ENCODE results near the gene RNF14. TPM values are rescaled to one million over a fixed set of nuclear protein-coding genes. Genes with fewer than 3 reads are reported as not detected.
A peak's percentile ranks its signal among the peaks of the same experiment; 100 is the strongest.
"Not testable (repeated sequence)": the region's sequence is repeated elsewhere in the genome, so short reads cannot be mapped to it uniquely, and the experiment has no call there.

RNF14 gene
- total RNA-seq (2014; rRNA removed; shearing (Covaris generic); ENCODE audit: low replicate concordance) = 103 and 126 TPM in 2 replicates

DNA sequence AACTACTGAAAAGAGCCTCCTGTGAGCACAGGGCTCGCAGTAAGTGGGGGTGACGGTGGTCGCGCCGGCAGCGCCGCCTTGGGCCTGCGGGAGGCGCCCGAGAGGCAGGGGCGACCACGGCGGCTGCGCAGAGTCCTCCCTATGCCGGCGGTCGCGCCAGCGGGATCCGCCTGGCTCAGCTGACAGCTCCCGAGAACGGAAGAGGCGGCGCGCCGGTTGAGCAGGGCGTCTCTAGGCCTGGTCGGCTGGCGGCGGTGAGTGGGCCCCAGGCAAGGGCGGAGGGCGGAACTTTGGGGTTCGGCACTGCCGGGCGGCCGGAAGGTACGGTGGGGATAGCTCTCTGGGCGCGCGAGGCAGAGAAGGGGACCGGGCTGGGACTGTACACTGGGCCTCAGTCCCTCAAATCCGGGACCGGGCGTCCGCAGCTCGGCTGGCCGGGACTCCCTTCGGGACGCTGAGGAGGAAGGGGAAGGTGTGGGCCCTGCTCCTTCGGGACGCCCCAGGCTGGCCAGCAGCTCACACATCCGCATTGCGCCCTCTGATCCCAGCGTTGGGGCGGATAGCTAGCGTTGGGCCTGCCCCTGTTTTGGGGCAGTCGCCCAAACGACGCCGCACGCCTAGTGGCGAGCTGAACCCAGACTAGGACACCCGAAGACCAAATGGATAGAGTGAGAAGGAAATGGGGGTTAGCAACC, at the start of gene RNF14:
Gene RNF14 (plus strand): TSS at position 192 of the 695 bp plus-strand sequence. CDS start 4,484 bp downstream, outside the sequence.
- in situ Hi-C loops (cut with HindIII; ENCODE audit: low pct_unique_long_range_greater_than_20kb, low sequenced_read_pairs) = no loop called here
- peak; percentile 91 for DNase-seq (ENCODE audit: low read depth)

DNA sequence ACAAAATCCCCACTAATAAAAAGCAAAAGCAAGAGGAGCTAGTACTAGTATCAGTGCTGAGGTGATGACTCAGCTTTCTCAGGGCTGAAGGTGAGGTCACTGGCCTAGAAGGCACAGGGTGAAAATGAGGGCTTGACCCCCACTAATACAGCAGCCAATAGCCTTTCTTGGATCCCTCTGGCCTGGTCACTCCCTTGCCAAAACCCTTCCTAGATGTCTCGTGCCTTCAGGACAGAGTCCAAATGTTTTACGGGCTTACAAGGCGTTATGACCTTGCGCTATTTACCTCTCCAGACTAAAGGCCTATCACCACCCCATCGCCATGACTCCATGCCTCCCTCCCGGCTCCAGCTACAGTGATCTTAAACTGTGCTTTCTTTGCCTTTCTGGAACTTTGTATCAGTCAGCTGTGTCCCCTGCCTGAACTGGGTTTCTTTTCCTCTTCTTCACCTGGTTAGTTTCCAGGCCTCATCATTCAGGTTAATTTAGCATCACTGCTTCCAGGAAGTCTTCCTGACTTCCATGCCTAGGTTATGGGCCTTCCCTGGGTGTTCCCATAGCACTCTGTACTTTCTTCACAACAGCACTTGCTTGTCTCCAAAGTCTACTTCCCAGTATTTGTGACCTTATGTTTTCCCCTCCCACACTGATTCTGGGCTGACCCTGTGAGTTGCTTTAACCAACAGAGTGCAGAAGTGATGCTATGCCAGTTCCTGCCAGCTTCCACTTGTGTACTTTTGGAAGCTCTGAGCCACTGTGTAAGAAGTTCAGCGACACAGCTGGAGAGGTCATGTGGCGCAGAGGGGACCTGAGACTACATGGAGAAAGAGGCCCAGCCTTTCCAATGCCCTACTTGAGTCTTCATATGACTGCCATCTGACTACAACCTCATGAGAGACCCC, 49.4 kb upstream of the RNF14 start:
- in situ Hi-C loops (cut with HindIII; ENCODE audit: low pct_unique_long_range_greater_than_20kb, low sequenced_read_pairs) = no loop called here

GRCh38 chr5:141920771-141921170, 48.1 kb upstream of the RNF14 start:
- DNase-seq (ENCODE audit: low read depth) = no peak
- in situ Hi-C loops (cut with HindIII; ENCODE audit: low pct_unique_long_range_greater_than_20kb, low sequenced_read_pairs) = no loop called here

More for the DNA sequence above, 49.4 kb upstream of the RNF14 start:
- DNase-seq (ENCODE audit: low read depth) = no peak

- DNase-seq (ENCODE audit: low read depth); in situ Hi-C loops (cut with HindIII; ENCODE audit: low pct_unique_long_range_greater_than_20kb, low sequenced_read_pairs): not testable (repeated sequence)
These were observed 46.0 kb upstream of the RNF14 start for GRCh38 chr5:141922827-141923447.

DNA sequence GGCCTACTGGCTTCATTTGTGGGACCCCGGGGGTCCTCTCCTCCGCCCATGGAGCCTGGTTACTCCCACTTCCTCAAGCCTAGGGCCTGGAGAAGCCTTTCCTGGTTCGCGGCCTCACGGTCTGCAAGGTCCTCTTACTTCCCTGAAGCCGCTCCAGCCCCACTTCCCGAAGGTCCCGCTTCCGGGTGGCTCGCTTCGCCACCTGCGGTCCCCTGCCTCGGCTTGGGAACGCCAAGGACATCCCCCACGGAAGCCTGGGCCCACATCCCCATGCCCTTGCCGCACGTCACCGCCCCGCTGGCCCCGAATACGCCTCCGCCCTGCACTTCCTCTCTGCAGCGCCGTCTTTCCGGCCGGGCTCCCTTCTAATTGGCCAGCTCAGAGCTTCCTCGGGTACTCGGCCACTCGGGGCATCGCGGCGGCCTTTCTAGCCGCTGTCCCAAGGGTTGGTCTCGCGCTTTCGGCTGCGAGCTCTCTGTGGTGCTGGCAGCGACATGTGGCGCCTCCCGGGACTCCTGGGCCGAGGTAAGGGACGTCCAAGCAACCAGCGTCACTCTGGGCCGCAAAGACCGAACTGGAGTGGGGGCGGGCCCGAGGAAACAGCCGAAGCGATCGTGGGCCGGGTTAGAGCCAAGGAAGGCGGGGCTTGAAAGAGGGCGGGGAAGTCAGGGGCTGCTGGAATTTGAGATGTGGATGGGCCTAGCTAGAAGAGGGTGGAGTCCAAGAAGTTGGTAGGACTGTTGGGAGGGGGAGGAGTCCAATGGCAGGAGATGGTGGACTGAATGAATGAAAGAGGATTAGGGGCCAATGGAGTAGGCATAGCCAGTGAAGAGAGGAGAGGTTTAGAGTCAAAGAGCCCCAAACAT, 45.2 kb upstream of the RNF14 start, which contains the start of gene DELE1:
Gene DELE1 (plus strand): TSS at position 424 of the 866 bp plus-strand sequence. CDS start 71 bp downstream, at position 495.
- in situ Hi-C loops (cut with HindIII; ENCODE audit: low pct_unique_long_range_greater_than_20kb, low sequenced_read_pairs) = no loop called here
- peak; percentile 96 for DNase-seq (ENCODE audit: low read depth)

- no peak for DNase-seq (ENCODE audit: low read depth)
- in situ Hi-C loops (cut with HindIII; ENCODE audit: low pct_unique_long_range_greater_than_20kb, low sequenced_read_pairs) = no loop called here
These were observed 42.5 kb upstream of the RNF14 start for GRCh38 chr5:141926434-141926833.

DNA sequence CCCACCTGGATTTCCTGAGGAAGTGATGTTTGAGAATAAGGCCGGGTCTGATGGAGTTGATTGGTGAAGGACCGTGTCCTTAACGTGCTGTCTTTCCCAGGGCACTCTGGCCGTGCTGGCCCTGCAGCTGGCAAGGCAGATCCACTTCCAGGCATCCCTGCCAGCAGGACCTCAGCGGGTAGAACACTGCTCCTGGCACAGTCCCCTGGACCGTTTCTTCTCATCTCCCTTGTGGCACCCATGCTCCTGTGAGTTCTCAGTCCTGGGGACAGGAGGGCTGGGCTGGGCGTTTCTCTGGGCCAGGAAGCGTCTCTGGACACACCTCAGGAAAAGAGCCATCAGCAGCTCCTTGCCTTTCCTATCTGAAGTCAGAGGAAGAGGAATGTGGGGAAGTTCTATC, 40.9 kb upstream of the RNF14 start:
- DNase-seq (ENCODE audit: low read depth) = no peak
- in situ Hi-C loops (cut with HindIII; ENCODE audit: low pct_unique_long_range_greater_than_20kb, low sequenced_read_pairs) = no loop called here

DNA sequence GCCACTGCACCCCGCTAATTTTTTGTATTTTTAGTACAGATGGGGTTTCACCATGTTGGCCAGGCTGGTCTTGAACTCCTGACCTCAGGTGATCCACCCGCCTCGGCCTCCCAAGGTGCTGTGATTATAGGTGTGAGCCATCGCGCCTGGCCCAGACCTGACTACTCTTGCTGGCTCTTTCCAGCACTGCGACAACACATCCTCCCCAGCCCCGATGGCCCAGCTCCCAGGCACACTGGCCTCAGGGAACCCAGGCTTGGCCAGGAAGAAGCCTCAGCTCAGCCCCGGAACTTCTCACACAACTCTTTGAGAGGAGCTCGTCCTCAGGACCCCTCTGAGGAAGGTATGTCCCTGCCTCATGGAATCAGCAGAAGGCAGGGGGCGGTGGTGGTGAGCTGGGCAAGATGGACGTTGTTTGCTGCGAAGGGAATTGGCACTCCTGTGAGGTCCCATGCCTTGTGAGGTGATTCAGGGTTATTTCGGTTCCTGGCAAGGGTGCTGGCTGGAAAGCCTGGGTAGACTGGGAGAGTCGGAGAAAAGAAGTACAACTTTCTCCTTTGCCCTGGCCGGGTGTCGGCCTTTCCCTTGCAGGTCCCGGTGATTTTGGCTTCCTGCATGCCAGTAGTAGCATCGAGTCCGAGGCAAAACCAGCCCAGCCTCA, 39.4 kb upstream of the RNF14 start:
- no peak for DNase-seq (ENCODE audit: low read depth)
- in situ Hi-C loops (cut with HindIII; ENCODE audit: low pct_unique_long_range_greater_than_20kb, low sequenced_read_pairs) = no loop called here

DNA sequence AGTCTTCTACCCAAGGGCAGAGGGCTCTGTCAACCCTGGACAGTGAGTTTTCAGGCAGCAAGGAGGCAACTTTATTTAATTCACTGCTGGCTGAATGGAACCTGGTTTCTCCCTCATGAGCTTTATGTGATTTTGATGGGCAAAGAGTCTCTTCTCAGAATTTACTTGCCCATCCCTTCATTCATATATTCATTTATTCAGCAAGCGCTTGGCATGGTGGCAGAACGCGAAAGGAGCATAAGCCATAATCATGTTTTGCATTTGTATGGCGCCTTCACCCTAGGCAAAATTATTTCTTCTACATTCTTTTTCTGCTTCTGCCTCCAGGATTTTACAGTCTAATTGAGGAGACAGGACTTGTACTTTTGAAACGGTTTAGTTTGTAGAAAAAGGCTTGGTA, 37.2 kb upstream of the RNF14 start:
- DNase-seq (ENCODE audit: low read depth) = no peak
- in situ Hi-C loops (cut with HindIII; ENCODE audit: low pct_unique_long_range_greater_than_20kb, low sequenced_read_pairs) = no loop called here

DNA sequence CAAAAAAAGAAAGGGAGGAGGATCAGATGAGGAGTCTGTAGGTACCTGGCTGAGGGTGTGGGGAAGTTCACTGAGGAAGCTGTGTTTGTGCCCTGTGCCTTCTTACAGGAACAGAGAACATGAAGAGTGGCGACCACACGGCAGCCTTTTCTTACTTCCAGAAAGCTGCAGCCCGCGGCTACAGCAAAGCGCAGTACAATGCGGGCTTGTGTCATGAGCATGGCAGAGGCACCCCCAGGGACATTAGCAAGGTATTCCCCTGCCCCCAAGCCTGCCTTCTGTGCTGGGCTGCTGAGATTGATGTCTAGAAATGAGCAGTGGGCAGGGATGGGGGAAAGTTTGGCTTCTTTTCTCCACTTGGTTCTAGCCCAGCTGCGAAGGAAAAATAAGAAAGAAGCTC, 35.8 kb upstream of the RNF14 start:
- in situ Hi-C loops (cut with HindIII; ENCODE audit: low pct_unique_long_range_greater_than_20kb, low sequenced_read_pairs) = no loop called here
- no peak for DNase-seq (ENCODE audit: low read depth)

GRCh38 chr5:141934099-141934844, 34.6 kb upstream of the RNF14 start:
- no peak for DNase-seq (ENCODE audit: low read depth)
- in situ Hi-C loops (cut with HindIII; ENCODE audit: low pct_unique_long_range_greater_than_20kb, low sequenced_read_pairs) = no loop called here

GRCh38 chr5:141935538-141935937, 33.4 kb upstream of the RNF14 start:
- DNase-seq (ENCODE audit: low read depth) = no peak
- in situ Hi-C loops (cut with HindIII; ENCODE audit: low pct_unique_long_range_greater_than_20kb, low sequenced_read_pairs) = no loop called here

GRCh38 chr5:141940695-141941271, 28.1 kb upstream of the RNF14 start:
- in situ Hi-C loops (cut with HindIII; ENCODE audit: low pct_unique_long_range_greater_than_20kb, low sequenced_read_pairs) = no loop called here
- DNase-seq (ENCODE audit: low read depth) = no peak

DNA sequence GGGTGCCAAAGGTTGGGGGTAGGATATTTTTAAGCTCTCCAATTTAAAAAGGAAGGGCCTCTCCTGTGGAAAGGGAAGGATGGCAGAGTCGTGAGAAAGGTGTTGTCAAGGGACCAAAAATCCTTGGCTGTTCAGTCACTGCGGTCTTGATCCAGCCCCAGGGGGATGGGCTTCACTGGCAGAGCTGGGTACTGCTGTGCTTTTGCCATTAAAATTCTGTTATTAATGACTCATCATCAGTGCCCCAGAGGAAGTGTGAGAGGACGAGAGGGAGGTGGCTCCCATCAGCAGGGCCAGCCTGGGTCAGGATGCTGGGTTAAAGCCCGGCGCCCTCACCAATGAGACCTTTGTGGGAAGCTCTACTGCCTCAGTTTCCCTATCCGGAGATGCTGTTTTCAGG, 27.6 kb upstream of the RNF14 start:
- DNase-seq (ENCODE audit: low read depth) = no peak
- in situ Hi-C loops (cut with HindIII; ENCODE audit: low pct_unique_long_range_greater_than_20kb, low sequenced_read_pairs) = no loop called here

- no peak for DNase-seq (ENCODE audit: low read depth)
- in situ Hi-C loops (cut with HindIII; ENCODE audit: low pct_unique_long_range_greater_than_20kb, low sequenced_read_pairs) = no loop called here
These were observed 27.1 kb upstream of the RNF14 start for GRCh38 chr5:141941779-141942178.

DNA sequence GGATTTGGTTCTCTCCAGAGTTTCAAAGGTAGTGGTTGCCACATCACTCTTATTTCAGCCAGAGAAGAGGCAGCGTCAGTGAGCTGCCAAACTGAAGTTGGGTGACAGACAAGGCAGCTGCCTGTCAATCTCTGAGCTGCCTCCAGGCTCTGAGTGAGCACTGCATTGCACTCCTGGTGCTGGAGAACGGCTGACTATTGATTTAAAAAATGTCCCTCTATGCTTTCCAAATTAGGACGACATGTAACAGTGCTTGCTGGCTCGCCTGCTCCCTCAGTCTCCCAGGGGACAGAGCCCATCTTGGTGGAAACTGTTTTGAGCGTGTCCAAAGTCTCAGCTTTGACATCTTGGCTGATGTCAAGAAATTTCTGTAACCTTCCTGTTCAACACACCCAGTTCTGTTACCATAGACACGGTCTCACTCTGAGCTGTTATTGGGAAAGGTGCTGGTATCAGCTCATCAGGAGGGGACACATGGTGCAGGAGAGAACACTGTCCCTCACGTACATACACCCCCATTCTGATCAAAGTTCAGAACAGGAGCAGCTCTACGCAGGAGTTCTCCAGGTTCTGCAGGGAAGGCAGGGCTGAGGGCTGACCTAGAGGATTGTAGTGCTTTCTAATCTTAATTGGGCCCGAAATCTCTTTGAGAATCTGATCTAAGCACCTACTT, 26.6 kb upstream of the RNF14 start:
- in situ Hi-C loops (cut with HindIII; ENCODE audit: low pct_unique_long_range_greater_than_20kb, low sequenced_read_pairs) = no loop called here
- DNase-seq (ENCODE audit: low read depth) = no peak
